GM12878 (cell line): ENCODE data around the gene FAAP100. TPM values are rescaled to one million over a fixed set of nuclear protein-coding genes. Genes with fewer than 3 reads are reported as not detected.

Source experiments
- ATAC-seq: fragments of 200-7000 bp; cut with Tn5 transposase; 3 replicates; pipeline ENCODE4 v1.9.1; 2020; ENCODE audit warnings: mild to moderate bottlenecking, moderate library complexity
- BruUV-seq: library from RNA; stranded (reverse); fragments of 400-500 nt; replicated peaks from 2 replicates; lab custom pipeline; 2021; lab: Mats Ljungman, UMichigan
- CTCF ChIA-PET: fragments of 300-600 bp; sonication (Branson Sonifier 250); formaldehyde crosslinking; extraction: SDS; loops from one replicate; lab custom pipeline; 2021; ENCODE audit warnings: inconsistent platforms; lab: Yijun Ruan, JAX
- POLR2A ChIA-PET: fragments of 350-600 bp; formaldehyde crosslinking; extraction: SDS; loops from one replicate; lab custom pipeline; 2021; ENCODE audit warnings: inconsistent platforms; lab: Charles Lee
- RAD21 ChIA-PET: fragments of 300-600 bp; sonication (Branson Sonifier 250); formaldehyde crosslinking; loops from one replicate; lab custom pipeline; 2023; ENCODE audit warnings: antibody characterized with exemption; ENCODE audit not compliant: unreplicated experiment; lab: Charles Lee
- SMC1A ChIA-PET: fragments of 300-600 bp; sonication (Branson Sonifier 250); formaldehyde crosslinking; loops from one replicate; lab custom pipeline; 2023; ENCODE audit not compliant: unreplicated experiment, uncharacterized antibody; lab: Charles Lee
- DNase-seq: peaks from one replicate; pipeline ENCODE4 v3.0.0-alpha.2; 2011; ENCODE audit warnings: low read depth, low spot score
- FAIRE-seq: peaks from 3 replicates; lab custom pipeline; 2011; peaks lifted over from hg19 to GRCh38; lab: Jason Lieb, UNC
- H2AFZ ChIP-seq: 2 replicates; pipeline ENCODE4 v1.6.0; 2011; ENCODE audit warnings: low read depth, low read length, control low read depth; ENCODE audit not compliant: control insufficient read depth
- H3K27ac ChIP-seq: 2 replicates; pipeline ENCODE4 v1.5.1; 2011; ENCODE audit warnings: control low read depth; ENCODE audit not compliant: control insufficient read depth, insufficient read depth
- H3K27me3 ChIP-seq, 2 experiments: replicated peaks in 1 of 2; 2 replicates each; pipeline versions ENCODE4 v1.6.0 to v1.6.1; 2011; ENCODE audit warnings: low read length in 1 of 2; ENCODE audit not compliant: control insufficient read depth in 2 of 2, insufficient read depth in 2 of 2
- H3K36me3 ChIP-seq, 2 experiments: 2 replicates each; pipeline ENCODE4 v1.5.1; 2011; ENCODE audit warnings: low read length in 1 of 2; ENCODE audit not compliant: control insufficient read depth in 2 of 2, insufficient read depth in 2 of 2
- H3K4me1 ChIP-seq: 2 replicates; pipeline ENCODE4 v1.6.1; 2011; ENCODE audit warnings: mild to moderate bottlenecking, low read length, moderate library complexity, mixed read lengths; ENCODE audit not compliant: control insufficient read depth, insufficient read depth
- H3K4me2 ChIP-seq: 2 replicates; pipeline ENCODE4 v1.6.0; 2011; ENCODE audit warnings: control low read depth; ENCODE audit not compliant: control insufficient read depth, insufficient read depth
- H3K4me3 ChIP-seq: fragments of 200-600 bp; sonication (generic); 2 replicates; pipeline ENCODE4 v1.5.1; 2016
- H3K79me2 ChIP-seq: 2 replicates; pipeline ENCODE4 v1.6.0; 2011; ENCODE audit warnings: low read length; ENCODE audit not compliant: control insufficient read depth, insufficient read depth
- H3K9ac ChIP-seq: 2 replicates; pipeline ENCODE4 v1.8.0; 2011; ENCODE audit warnings: low read length, control low read depth, mixed read lengths; ENCODE audit not compliant: control insufficient read depth, insufficient read depth
- H3K9me3 ChIP-seq: replicated peaks from 3 replicates; pipeline ENCODE4 v1.5.1; 2011; ENCODE audit warnings: mild to moderate bottlenecking, low read length; ENCODE audit not compliant: control insufficient read depth, insufficient read depth
- H4K20me1 ChIP-seq: 2 replicates; pipeline ENCODE4 v1.6.0; 2011; ENCODE audit not compliant: control insufficient read depth, insufficient read depth
- CREM ChIP-seq: IDR thresholded peaks from 2 replicates; pipeline ENCODE4 v1.6.1; 2014; ENCODE audit warnings: antibody characterized with exemption, low read depth
- GATAD2B ChIP-seq: fragments of 450-650 bp; conservative IDR thresholded peaks from 2 replicates; pipeline ENCODE4 v1.6.1; 2017; ENCODE audit warnings: low read depth, mild to moderate bottlenecking, moderate library complexity
- PAX5 ChIP-seq: IDR thresholded peaks from 2 replicates; pipeline ENCODE4 v1.6.1; 2011; ENCODE audit warnings: low read depth, low read length, borderline replicate concordance
- PKNOX1 ChIP-seq: fragments of 450-650 bp; IDR thresholded peaks from 2 replicates; pipeline ENCODE4 v1.6.1; 2016; ENCODE audit warnings: mild to moderate bottlenecking
- POLR2AphosphoS5 ChIP-seq: IDR thresholded peaks from 2 replicates; pipeline ENCODE4 v1.6.1; 2011; ENCODE audit warnings: mild to moderate bottlenecking, low read length, inconsistent platforms
- RUNX3 ChIP-seq: IDR thresholded peaks from 2 replicates; pipeline ENCODE4 v1.6.1; 2012; ENCODE audit warnings: low read length, inconsistent platforms
- YBX1 ChIP-seq: fragments of 450-650 bp; IDR thresholded peaks from 2 replicates; pipeline ENCODE4 v1.6.1; 2016; ENCODE audit warnings: antibody characterized with exemption
- WGBS: methylation state at CpG from one replicate; pipeline ENCODE4 v1.1.6; 2016; ENCODE audit warnings: low lambda C conversion rate; ENCODE audit not compliant: insufficient replicate concordance, insufficient coverage; ENCODE audit errors: missing lambda C conversion rate; 5-methylcytosine and 5-hydroxymethylcytosine counted together
- in situ Hi-C: fragments of 300-500 bp; cut with MboI; formaldehyde crosslinking; loops from 9 replicates; pipeline ENCODE4 v1.14.3; 2018; ENCODE audit warnings: mixed read lengths
- intact Hi-C: fragments of 100-400 bp; cut with micrococcal nuclease; formaldehyde crosslinking; loops from one replicate; pipeline ENCODE4 v1.14.2; 2022; ENCODE audit not compliant: unreplicated experiment
- polyA plus RNA-seq, 11 experiments: library from polyadenylated mRNA; depleted of rRNA in 4 of 11; unstranded in 6 of 11; stranded (reverse) in 5 of 11; fragments of >200 nt; fragmentation: Nextera tagmentation in 4 of 11; fragmentation: Illumina TruSeq in 1 of 11; extraction: Ambion mirVana in 4 of 11; extraction: Trizol in 1 of 11; gene quantifications; 1 replicate in 1 of 11; 2 replicates in 10 of 11; pipeline versions ENCODE4 v1.2.1 to v1.2.3, GENCODE V29; 2011 to 2016; ENCODE audit warnings: inconsistent platforms in 2 of 11, missing spikeins in 2 of 11, low read depth in 1 of 11
- total RNA-seq, 4 experiments: library from RNA; depleted of rRNA in 3 of 4; stranded (reverse); fragments of >200 nt in 3 of 4; fragmentation: Illumina TruSeq in 1 of 4; extraction: Trizol in 1 of 4; gene quantifications; 2 replicates each; pipeline versions ENCODE4 v1.2.1 to v1.2.3, GENCODE V29; 2013 to 2021
- TF ChIP-seq, protein P1 (sequence below): fragments of 450-650 bp; IDR thresholded peaks from 2 replicates; pipeline ENCODE4 v1.6.1; 2014; ENCODE audit warnings: mild to moderate bottlenecking

Gene FAAP100
- total and polyA plus RNA-seq, 10 of the 15 experiments (the other 5 are each of a cell fraction or from before 2014, with no cell fraction given): 0.11 to 46.2 (median 17.1) TPM

DNA sequence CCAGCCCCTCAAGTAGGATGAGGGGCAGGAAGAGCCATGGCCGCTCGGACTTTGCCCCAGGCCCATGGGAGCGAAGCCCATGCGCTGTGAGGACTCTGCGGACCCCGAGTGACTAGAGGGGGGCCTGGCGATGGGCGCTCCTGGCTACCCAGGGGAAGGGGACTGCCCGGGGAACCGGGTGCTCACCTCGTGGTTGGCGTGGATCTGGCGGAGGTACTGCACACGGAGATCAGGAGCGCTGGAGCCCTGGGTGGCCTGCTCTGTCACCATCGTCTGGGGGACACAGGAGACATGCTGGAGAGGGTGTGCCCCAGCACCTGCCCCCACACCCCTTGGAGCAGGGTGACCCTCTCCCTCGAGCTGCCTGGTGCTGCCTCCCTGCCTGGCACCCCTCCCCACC, 11.0 kb downstream of the FAAP100 start:
- H3K27ac ChIP-seq: no peak overlapping the region
- H2AFZ ChIP-seq: no peak overlapping the region
- no peaks in the 10 kb centered on the region for H3K79me2 ChIP-seq
- H3K27me3 ChIP-seq: no peaks in the 10 kb centered on the region; a peak in 1 of 4 replicates
- TF ChIP-seq POLR2AphosphoS5: 0 out of 2 replicates have a peak, but pooled peaks have one; percentile 30
- TF ChIP-seq, protein P1, sequence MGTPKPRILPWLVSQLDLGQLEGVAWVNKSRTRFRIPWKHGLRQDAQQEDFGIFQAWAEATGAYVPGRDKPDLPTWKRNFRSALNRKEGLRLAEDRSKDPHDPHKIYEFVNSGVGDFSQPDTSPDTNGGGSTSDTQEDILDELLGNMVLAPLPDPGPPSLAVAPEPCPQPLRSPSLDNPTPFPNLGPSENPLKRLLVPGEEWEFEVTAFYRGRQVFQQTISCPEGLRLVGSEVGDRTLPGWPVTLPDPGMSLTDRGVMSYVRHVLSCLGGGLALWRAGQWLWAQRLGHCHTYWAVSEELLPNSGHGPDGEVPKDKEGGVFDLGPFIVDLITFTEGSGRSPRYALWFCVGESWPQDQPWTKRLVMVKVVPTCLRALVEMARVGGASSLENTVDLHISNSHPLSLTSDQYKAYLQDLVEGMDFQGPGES: no peak
- TF ChIP-seq GATAD2B: no peak
- no peak for TF ChIP-seq PAX5
- no peak overlapping the region for H3K4me2 ChIP-seq
- no peaks in the 10 kb centered on the region for H3K9me3 ChIP-seq
- ChIA-PET CTCF (no interaction called here), SMC1A (no interaction called here), POLR2A (no interaction called here), RAD21 (no interaction called here)
- FAIRE-seq: no peak
- no peak overlapping the region for H3K9ac ChIP-seq
- in situ Hi-C loops (no loop called here), intact Hi-C loops (no loop called here)
- 85% methylated on average over 9 of the region's 17 CpGs for WGBS
- H3K4me1 ChIP-seq: no peaks in the 10 kb centered on the region
- no peak overlapping the region for H3K4me3 ChIP-seq
- H4K20me1 ChIP-seq: no peaks in the 10 kb centered on the region
- no peak for ATAC-seq
- no TSS peak for BruUV-seq
- H3K36me3 ChIP-seq: peaks cover 4 to 17% of the 10 kb centered on the region in 2 experiments; a peak in 3 of 4 replicates
- no peak for DNase-seq

DNA sequence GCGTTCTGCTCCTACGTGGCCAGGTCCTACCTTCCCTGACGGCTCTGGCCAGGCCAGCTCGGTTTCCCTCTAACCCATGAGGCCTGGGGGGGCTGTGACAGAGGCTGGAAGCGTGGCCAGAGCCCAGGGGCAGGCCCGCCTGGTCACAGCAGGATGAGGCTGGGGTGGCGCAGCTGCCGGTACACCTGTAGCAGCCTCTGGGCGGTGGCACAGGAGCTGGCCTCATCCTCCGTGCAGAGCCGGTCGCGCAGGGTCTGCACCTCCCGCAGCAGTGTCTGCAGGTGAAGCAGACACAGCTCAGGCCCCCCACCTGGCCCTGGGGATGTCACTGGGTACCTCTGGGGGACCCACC, 11.5 kb downstream of the FAAP100 start:
- Histone ChIP-seq H3K79me2 (no peaks in the 10 kb centered on the region), H3K4me1 (no peaks in the 10 kb centered on the region), H3K4me2 (no peak overlapping the region), H3K4me3 (no peak overlapping the region), H3K27ac (no peak overlapping the region), H3K27me3 (no peaks in the 10 kb centered on the region; a peak in 2 of 4 replicates), H3K36me3 (peaks cover 4 to 15% of the 10 kb centered on the region in 2 experiments; a peak in 3 of 4 replicates), H2AFZ (no peak overlapping the region), H3K9ac (no peak overlapping the region), H4K20me1 (no peaks in the 10 kb centered on the region), H3K9me3 (no peaks in the 10 kb centered on the region)
- ATAC-seq (no peak), DNase-seq (no peak), FAIRE-seq (no peak)
- ChIA-PET SMC1A (no interaction called here), RAD21 (no interaction called here), POLR2A (no interaction called here), CTCF (no interaction called here)
- TF ChIP-seq CREM (no peak), GATAD2B (no peak), PKNOX1 (no peak), YBX1 (no peak), RUNX3 (no peak)
- no TSS peak for BruUV-seq
- in situ Hi-C loops: no loop called here
- intact Hi-C loops: no loop called here
- 94% methylated on average over 14 of the region's 14 CpGs for WGBS
